ENCODE results near the gene TRPM7. TPM values are rescaled to one million over a fixed set of nuclear protein-coding genes. Genes with fewer than 3 reads are reported as not detected.

Gene TRPM7
- total and polyA plus RNA-seq, 2 of the 8 experiments (the other 6 are each of a cell fraction or from before 2014, with no cell fraction given), result 7.5 to 33.2 TPM

DNA sequence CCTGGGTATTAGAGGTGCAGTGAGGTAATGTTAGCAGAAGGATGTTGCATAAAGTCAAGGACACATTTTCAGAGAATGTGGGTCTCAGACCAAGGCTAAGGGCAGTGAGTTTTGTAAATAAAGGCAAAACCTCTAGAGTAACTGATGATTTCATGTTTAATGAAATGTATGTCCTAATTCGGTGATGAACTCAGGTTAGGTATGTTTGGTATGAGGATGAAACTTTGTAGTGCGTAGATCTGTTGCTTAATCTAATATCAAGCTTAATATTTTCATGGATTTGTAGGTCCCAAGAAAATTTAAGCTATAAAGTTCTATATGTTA, 143.7 kb downstream of the TRPM7 start:
- Histone ChIP-seq H3K23ac (ENCODE audit: insufficient read length) (no peak overlapping the region), H3K4me3 (ENCODE audit: extremely low read depth in 1 of 4, insufficient read depth in 2 of 4, low read depth in 3 of 4, low read length in 4 of 4) (no peak overlapping the region), H2BK12ac (ENCODE audit: low read depth, low read length) (no peak overlapping the region), H3K27me3 (replicated peaks in 1 of 4; ENCODE audit: control insufficient read depth in 3 of 4, extremely low read depth in 1 of 4, insufficient read depth in 3 of 4, low read length in 3 of 4) (no peaks in the 10 kb centered on the region), H4K5ac (ENCODE audit: insufficient read length, low read depth, low read length) (no peak overlapping the region), H3K27ac (ENCODE audit: low read depth, low read length) (no peak overlapping the region), H4K91ac (replicated peaks; ENCODE audit: insufficient read length, low read length) (no peak overlapping the region), H3K4me1 (replicated peaks in 1 of 4; ENCODE audit: control insufficient read depth in 3 of 4, insufficient read depth in 4 of 4, low read length in 3 of 4) (no peaks in the 10 kb centered on the region; a peak in 1 of 7 replicates), H3K4me2 (ENCODE audit: insufficient read depth in 1 of 2, low read depth in 2 of 2, low read length in 2 of 2) (no peak overlapping the region), H3K9me3 (ENCODE audit: insufficient read depth in 2 of 2, low read depth in 1 of 2, low read length in 1 of 2) (no peaks in the 10 kb centered on the region), H4K8ac (ENCODE audit: extremely low read depth, insufficient read depth, low read length) (no peak overlapping the region), H2BK120ac (replicated peaks; ENCODE audit: low read depth, low read length) (no peak overlapping the region), H2BK20ac (ENCODE audit: low read length) (no peak overlapping the region), H3K56ac (replicated peaks; ENCODE audit: insufficient read length, low read depth, low read length) (no peak overlapping the region), H4K20me1 (replicated peaks in 1 of 2; ENCODE audit: control insufficient read depth in 1 of 2, insufficient read depth in 2 of 2, low read length in 2 of 2) (no peaks in the 10 kb centered on the region), H2BK5ac (ENCODE audit: low read depth, low read length) (no peak overlapping the region), H3K14ac (ENCODE audit: insufficient read length) (no peak overlapping the region), H3K23me2 (ENCODE audit: low read depth, low read length) (no peaks in the 10 kb centered on the region), H2BK15ac (ENCODE audit: low read length) (no peak overlapping the region), H3K9ac (replicated peaks in 1 of 4; ENCODE audit: extremely low read depth in 1 of 4, low read depth in 3 of 4, low read length in 3 of 4) (no peak overlapping the region), H3K36me3 (ENCODE audit: control insufficient read depth in 2 of 4, insufficient read depth in 4 of 4, low read length in 3 of 4) (no peaks in the 10 kb centered on the region), H2AK5ac (ENCODE audit: low read depth, low read length) (no peak overlapping the region), H2AFZ (ENCODE audit: low read length) (no peak overlapping the region), H3K4ac (replicated peaks; ENCODE audit: insufficient read length, low read depth, low read length) (no peak overlapping the region), H3K79me2 (ENCODE audit: control insufficient read depth in 1 of 2, insufficient read depth in 2 of 2, low read length in 2 of 2) (no peaks in the 10 kb centered on the region), H3K18ac (ENCODE audit: extremely low read depth, low read length) (no peak overlapping the region), H3K79me1 (ENCODE audit: low read depth, low read length) (no peaks in the 10 kb centered on the region)
- FAIRE-seq (no peak), DNase-seq (ENCODE audit: low read depth in 1 of 2, low spot score in 2 of 2) (no peak)
- ChIA-PET POLR2A (ENCODE audit: partially characterized antibody) (interaction anchor here (2.1 kb wide), 1 partner anchor 11 kb away, joined by 9 read pairs; no protein-coding TSS in a partner anchor), CTCF (ENCODE audit: partially characterized antibody) (interaction anchor here (1.2 kb wide), 1 partner anchor 227 kb away, joined by 3 read pairs; no protein-coding TSS in a partner anchor)
- 96% methylated on average over 2 of the region's 2 CpGs; no CpG with 5 or more reads in 1 of the 2 experiments for WGBS, 2 experiments (ENCODE audit: extremely low coverage in 1 of 2, insufficient coverage in 1 of 2, insufficient read length in 1 of 2, insufficient replicate concordance in 2 of 2, low coverage in 1 of 2, low lambda C conversion rate in 2 of 2, missing lambda C conversion rate in 1 of 2)
- TF ChIP-seq PHF8 (conservative IDR thresholded peaks at IDR 0.05; ENCODE audit: low read depth, low read length) (no peak), RBBP5 (IDR thresholded peaks at IDR 0.05; ENCODE audit: borderline replicate concordance, low read depth, low read length) (no peak), KDM4A (IDR thresholded peaks at IDR 0.05; ENCODE audit: low read depth, low read length, severe bottlenecking) (no peak)

All from H1 (cell line).